SK-N-SH (cell line): ENCODE measurements around the gene LRRC49. TPM values are rescaled to one million over a fixed set of nuclear protein-coding genes. Genes with fewer than 3 reads are reported as not detected.

Experiments
- CTCF ChIA-PET: fragments of 300-600, 350-600 bp; formaldehyde crosslinking; extraction: SDS; loops from one replicate; lab custom pipeline; 2021; lab: Yijun Ruan, JAX
- POLR2A ChIA-PET: fragments of 350-600 bp; sonication (Branson Sonifier 250); formaldehyde crosslinking; extraction: SDS; loops from one replicate; lab custom pipeline; 2020; ENCODE audit warnings: antibody characterized with exemption, inconsistent platforms; lab: Yijun Ruan, JAX
- DNase-seq: peaks from one replicate; pipeline ENCODE4 v3.0.0; 2012
- H2AFZ ChIP-seq: fragments of 200-600 bp; sonication (generic); 2 replicates; pipeline ENCODE4 v1.8.1; 2016; ENCODE audit warnings: antibody characterized with exemption, mild to moderate bottlenecking, low read depth
- H3F3A ChIP-seq: fragments of 200-600 bp; sonication (generic); replicated peaks from 2 replicates; pipeline ENCODE3; 2016; ENCODE audit warnings: antibody characterized with exemption, mild to moderate bottlenecking; ENCODE audit not compliant: insufficient read depth
- H3K27ac ChIP-seq, 2 experiments: fragments of 200-500 bp in 1 of 2; fragments of 200-600 bp in 1 of 2; sonication (Bioruptor generic) in 1 of 2; sonication (generic), shearing (Covaris generic) in 1 of 2; 2 replicates each; pipeline versions ENCODE4 v1.5.1 to v1.6.1; 2014 to 2016; ENCODE audit warnings: low read depth in 2 of 2, inconsistent platforms in 1 of 2, low read length in 1 of 2, mild to moderate bottlenecking in 1 of 2, mixed read lengths in 1 of 2
- H3K27me3 ChIP-seq: fragments of 200-600 bp; sonication (generic), shearing (Covaris generic); 2 replicates; pipeline ENCODE4 v1.6.1; 2016; ENCODE audit warnings: mixed run types; ENCODE audit not compliant: insufficient read depth
- H3K36me3 ChIP-seq, 2 experiments: fragments of 200-500 bp in 1 of 2; fragments of 200-600 bp in 1 of 2; sonication (Bioruptor generic) in 1 of 2; sonication (generic) in 1 of 2; replicated peaks in 1 of 2; 2 replicates each; pipeline versions ENCODE3 to v1.5.1; 2014 to 2016; ENCODE audit warnings: low read length in 1 of 2, mild to moderate bottlenecking in 1 of 2; ENCODE audit not compliant: insufficient read depth in 2 of 2, control insufficient read depth in 1 of 2
- H3K4me1 ChIP-seq, 2 experiments: fragments of 200-500 bp in 1 of 2; fragments of 200-600 bp in 1 of 2; sonication (Bioruptor generic) in 1 of 2; sonication (generic), shearing (Covaris generic) in 1 of 2; 2 replicates each; pipeline versions ENCODE4 v1.5.1 to v1.6.1; 2014 to 2016; ENCODE audit warnings: low read depth in 1 of 2, low read length in 1 of 2, mixed run types in 1 of 2; ENCODE audit not compliant: insufficient read depth in 2 of 2, control insufficient read depth in 1 of 2
- H3K4me2 ChIP-seq: fragments of 200-600 bp; sonication (generic), shearing (Covaris generic); 2 replicates; pipeline ENCODE4 v1.6.1; 2017; ENCODE audit warnings: mixed run types
- H3K4me3 ChIP-seq, 2 experiments: fragments of 200-500 bp in 1 of 2; fragments of 200-600 bp in 1 of 2; sonication (Bioruptor generic) in 1 of 2; sonication (generic), shearing (Covaris generic) in 1 of 2; 2 replicates each; pipeline versions ENCODE4 v1.5.1 to v1.8.1; 2014 to 2016; ENCODE audit warnings: low read depth in 2 of 2, inconsistent platforms in 1 of 2, low read length in 1 of 2, mild to moderate bottlenecking in 1 of 2, mixed read lengths in 1 of 2, moderate library complexity in 1 of 2
- H3K79me2 ChIP-seq: fragments of 200-600 bp; sonication (generic); 2 replicates; pipeline ENCODE4 v1.8.1; 2017; ENCODE audit warnings: mild to moderate bottlenecking; ENCODE audit not compliant: insufficient read depth
- H3K9ac ChIP-seq: fragments of 200-600 bp; sonication (generic); 2 replicates; pipeline ENCODE4 v1.6.1; 2017; ENCODE audit warnings: mixed run types
- H3K9me2 ChIP-seq: fragments of 200-600 bp; sonication (generic); 2 replicates; pipeline ENCODE4 v1.6.1; 2017; ENCODE audit warnings: mixed run types
- H3K9me3 ChIP-seq: fragments of 200-600 bp; sonication (generic); 2 replicates; pipeline ENCODE4 v1.6.1; 2017; ENCODE audit warnings: mixed run types, mild to moderate bottlenecking, moderate library complexity
- H4K20me1 ChIP-seq: fragments of 200-600 bp; sonication (generic); 2 replicates; pipeline ENCODE4 v1.6.1; 2017; ENCODE audit warnings: mild to moderate bottlenecking, mixed run types; ENCODE audit not compliant: insufficient read depth
- CHD2 ChIP-seq: fragments of 150-350 bp; IDR thresholded peaks from 2 replicates; pipeline ENCODE4 v1.6.1; 2018; ENCODE audit warnings: low read length; ENCODE audit not compliant: partially characterized antibody
- ELF1 ChIP-seq: IDR thresholded peaks from 2 replicates; pipeline ENCODE4 v1.4.0; 2012
- FOSL2 ChIP-seq: IDR thresholded peaks from 2 replicates; pipeline ENCODE4 v1.4.0; 2012; ENCODE audit warnings: low read depth, mild to moderate bottlenecking, moderate library complexity, borderline replicate concordance
- FOXJ3 ChIP-seq: sonication (generic); formaldehyde crosslinking; IDR thresholded peaks from 2 replicates; pipeline ENCODE4 v1.5.1; 2020; ENCODE audit warnings: mild to moderate bottlenecking, missing genetic modification reagents
- FOXM1 ChIP-seq: IDR thresholded peaks from 2 replicates; pipeline ENCODE4 v1.4.0; 2012; ENCODE audit warnings: low read depth, mild to moderate bottlenecking
- GABPA ChIP-seq: IDR thresholded peaks from 2 replicates; pipeline ENCODE4 v1.4.0; 2012; ENCODE audit warnings: low read depth, mild to moderate bottlenecking
- GATA2 ChIP-seq: sonication (generic); formaldehyde crosslinking; IDR thresholded peaks from 2 replicates; pipeline ENCODE4 v1.5.0; 2020; ENCODE audit warnings: mild to moderate bottlenecking, missing genetic modification reagents
- JUND ChIP-seq: IDR thresholded peaks from 2 replicates; pipeline ENCODE4 v1.4.0; 2012
- MXI1 ChIP-seq: IDR thresholded peaks from 2 replicates; pipeline ENCODE4 v1.6.1; 2012; ENCODE audit warnings: mild to moderate bottlenecking, low read depth, low read length, improper control_type of control experiment
- NRF1 ChIP-seq: IDR thresholded peaks from 2 replicates; pipeline ENCODE4 v1.6.1; 2012; ENCODE audit warnings: low read depth, mild to moderate bottlenecking, low read length
- POLR2AphosphoS5 ChIP-seq: IDR thresholded peaks from 2 replicates; pipeline ENCODE4 v1.6.1; 2012; ENCODE audit warnings: low read depth, low read length
- RCOR1 ChIP-seq: fragments of 150-350 bp; IDR thresholded peaks from 2 replicates; pipeline ENCODE4 v1.6.1; 2017; ENCODE audit warnings: antibody characterized with exemption, low read length
- RFX5 ChIP-seq: IDR thresholded peaks from 2 replicates; pipeline ENCODE4 v1.6.1; 2012; ENCODE audit warnings: mild to moderate bottlenecking, improper control_type of control experiment, low read length
- RXRA ChIP-seq: IDR thresholded peaks from 2 replicates; pipeline ENCODE4 v1.4.0; 2012; ENCODE audit warnings: low read depth, mild to moderate bottlenecking, borderline replicate concordance
- SMC3 ChIP-seq: IDR thresholded peaks from 2 replicates; pipeline ENCODE4 v1.6.1; 2012; ENCODE audit warnings: low read depth, low read length, improper control_type of control experiment
- TEAD4 ChIP-seq: IDR thresholded peaks from 2 replicates; pipeline ENCODE4 v1.4.0; 2012; ENCODE audit warnings: mild to moderate bottlenecking, borderline replicate concordance; ENCODE audit not compliant: insufficient read depth
- YY1 ChIP-seq: IDR thresholded peaks from 2 replicates; pipeline ENCODE4 v1.4.0; 2012; ENCODE audit warnings: low read depth, mild to moderate bottlenecking
- polyA plus RNA-seq, 3 experiments: library from polyadenylated mRNA; depleted of rRNA; stranded (reverse); fragments of >200 nt; gene quantifications; 2 replicates each; pipeline ENCODE4 v1.2.3, GENCODE V29; 2012
- TF ChIP-seq, protein P1 (sequence below): IDR thresholded peaks from 2 replicates; pipeline ENCODE4 v1.6.1; 2012; ENCODE audit warnings: mild to moderate bottlenecking, low read depth, low read length, moderate library complexity
- TF ChIP-seq, protein P2 (sequence below): fragments of 200-600 bp; sonication (generic); IDR thresholded peaks from 2 replicates; pipeline ENCODE4 v1.6.1; 2017; ENCODE audit warnings: antibody characterized with exemption, mild to moderate bottlenecking, moderate library complexity
- TF ChIP-seq, protein P3 (sequence below): fragments of 150-350 bp; IDR thresholded peaks from 2 replicates; pipeline ENCODE4 v1.6.1; 2016; ENCODE audit warnings: mild to moderate bottlenecking, low read depth, low read length

The LRRC49 gene
- polyA plus RNA-seq, 1 of the 3 experiments (the other 2 are of a cell fraction): 7.2 TPM

DNA sequence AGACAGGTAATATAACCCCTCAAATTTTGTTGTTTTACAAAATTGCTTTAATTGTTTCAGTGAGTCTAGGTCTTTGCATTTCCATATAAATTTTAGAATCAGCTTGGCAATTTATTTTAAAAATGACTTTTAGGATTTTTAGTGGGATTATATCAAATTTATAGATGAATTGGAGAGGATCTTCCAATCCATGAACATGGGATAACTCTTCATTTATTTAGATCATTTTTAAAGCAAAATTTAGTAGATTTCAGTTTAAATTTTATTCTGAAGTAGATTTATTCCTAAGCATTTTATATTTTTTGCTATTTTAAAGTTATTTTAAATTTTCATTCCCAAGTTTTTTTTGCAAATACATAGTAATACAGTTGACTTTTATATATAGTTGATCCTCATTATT, 164.5 kb downstream of the LRRC49 start:
- POLR2A ChIA-PET: no interaction called here
- Histone ChIP-seq H3K36me3 (peaks cover 3 to 36% of the 10 kb centered on the region in 2 experiments), H3K9ac (no peak overlapping the region), H4K20me1 (no peaks in the 10 kb centered on the region), H3K9me3 (peaks cover 24% of the 10 kb centered on the region), H3K4me1 (peaks cover 0 to 15% of the 10 kb centered on the region in 2 experiments; a peak in 2 of 4 replicates), H3K27ac (no peak overlapping the region), H3F3A (peaks cover 3% of the 10 kb centered on the region), H3K79me2 (no peaks in the 10 kb centered on the region), H3K4me2 (no peak overlapping the region), H2AFZ (no peak overlapping the region), H3K4me3 (no peak overlapping the region), H3K9me2 (no peaks in the 10 kb centered on the region; the same call in 1 of the 2 replicates), H3K27me3 (no peaks in the 10 kb centered on the region)
- no peak for DNase-seq
- CTCF ChIA-PET: no interaction called here
- TF ChIP-seq GATA2 (no peak), MXI1 (no peak), NRF1 (no peak), RFX5 (no peak), ELF1 (no peak), GABPA (no peak), POLR2AphosphoS5 (no peak), JUND (no peak), FOSL2 (no peak), FOXJ3 (no peak), YY1 (no peak), RCOR1 (no peak), SMC3 (no peak), TEAD4 (no peak), CHD2 (no peak), FOXM1 (no peak), RXRA (no peak)
- TF ChIP-seq, protein P1, sequence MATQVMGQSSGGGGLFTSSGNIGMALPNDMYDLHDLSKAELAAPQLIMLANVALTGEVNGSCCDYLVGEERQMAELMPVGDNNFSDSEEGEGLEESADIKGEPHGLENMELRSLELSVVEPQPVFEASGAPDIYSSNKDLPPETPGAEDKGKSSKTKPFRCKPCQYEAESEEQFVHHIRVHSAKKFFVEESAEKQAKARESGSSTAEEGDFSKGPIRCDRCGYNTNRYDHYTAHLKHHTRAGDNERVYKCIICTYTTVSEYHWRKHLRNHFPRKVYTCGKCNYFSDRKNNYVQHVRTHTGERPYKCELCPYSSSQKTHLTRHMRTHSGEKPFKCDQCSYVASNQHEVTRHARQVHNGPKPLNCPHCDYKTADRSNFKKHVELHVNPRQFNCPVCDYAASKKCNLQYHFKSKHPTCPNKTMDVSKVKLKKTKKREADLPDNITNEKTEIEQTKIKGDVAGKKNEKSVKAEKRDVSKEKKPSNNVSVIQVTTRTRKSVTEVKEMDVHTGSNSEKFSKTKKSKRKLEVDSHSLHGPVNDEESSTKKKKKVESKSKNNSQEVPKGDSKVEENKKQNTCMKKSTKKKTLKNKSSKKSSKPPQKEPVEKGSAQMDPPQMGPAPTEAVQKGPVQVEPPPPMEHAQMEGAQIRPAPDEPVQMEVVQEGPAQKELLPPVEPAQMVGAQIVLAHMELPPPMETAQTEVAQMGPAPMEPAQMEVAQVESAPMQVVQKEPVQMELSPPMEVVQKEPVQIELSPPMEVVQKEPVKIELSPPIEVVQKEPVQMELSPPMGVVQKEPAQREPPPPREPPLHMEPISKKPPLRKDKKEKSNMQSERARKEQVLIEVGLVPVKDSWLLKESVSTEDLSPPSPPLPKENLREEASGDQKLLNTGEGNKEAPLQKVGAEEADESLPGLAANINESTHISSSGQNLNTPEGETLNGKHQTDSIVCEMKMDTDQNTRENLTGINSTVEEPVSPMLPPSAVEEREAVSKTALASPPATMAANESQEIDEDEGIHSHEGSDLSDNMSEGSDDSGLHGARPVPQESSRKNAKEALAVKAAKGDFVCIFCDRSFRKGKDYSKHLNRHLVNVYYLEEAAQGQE: no peak
- TF ChIP-seq, protein P2, sequence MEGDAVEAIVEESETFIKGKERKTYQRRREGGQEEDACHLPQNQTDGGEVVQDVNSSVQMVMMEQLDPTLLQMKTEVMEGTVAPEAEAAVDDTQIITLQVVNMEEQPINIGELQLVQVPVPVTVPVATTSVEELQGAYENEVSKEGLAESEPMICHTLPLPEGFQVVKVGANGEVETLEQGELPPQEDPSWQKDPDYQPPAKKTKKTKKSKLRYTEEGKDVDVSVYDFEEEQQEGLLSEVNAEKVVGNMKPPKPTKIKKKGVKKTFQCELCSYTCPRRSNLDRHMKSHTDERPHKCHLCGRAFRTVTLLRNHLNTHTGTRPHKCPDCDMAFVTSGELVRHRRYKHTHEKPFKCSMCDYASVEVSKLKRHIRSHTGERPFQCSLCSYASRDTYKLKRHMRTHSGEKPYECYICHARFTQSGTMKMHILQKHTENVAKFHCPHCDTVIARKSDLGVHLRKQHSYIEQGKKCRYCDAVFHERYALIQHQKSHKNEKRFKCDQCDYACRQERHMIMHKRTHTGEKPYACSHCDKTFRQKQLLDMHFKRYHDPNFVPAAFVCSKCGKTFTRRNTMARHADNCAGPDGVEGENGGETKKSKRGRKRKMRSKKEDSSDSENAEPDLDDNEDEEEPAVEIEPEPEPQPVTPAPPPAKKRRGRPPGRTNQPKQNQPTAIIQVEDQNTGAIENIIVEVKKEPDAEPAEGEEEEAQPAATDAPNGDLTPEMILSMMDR: no peak
- TF ChIP-seq, protein P3, sequence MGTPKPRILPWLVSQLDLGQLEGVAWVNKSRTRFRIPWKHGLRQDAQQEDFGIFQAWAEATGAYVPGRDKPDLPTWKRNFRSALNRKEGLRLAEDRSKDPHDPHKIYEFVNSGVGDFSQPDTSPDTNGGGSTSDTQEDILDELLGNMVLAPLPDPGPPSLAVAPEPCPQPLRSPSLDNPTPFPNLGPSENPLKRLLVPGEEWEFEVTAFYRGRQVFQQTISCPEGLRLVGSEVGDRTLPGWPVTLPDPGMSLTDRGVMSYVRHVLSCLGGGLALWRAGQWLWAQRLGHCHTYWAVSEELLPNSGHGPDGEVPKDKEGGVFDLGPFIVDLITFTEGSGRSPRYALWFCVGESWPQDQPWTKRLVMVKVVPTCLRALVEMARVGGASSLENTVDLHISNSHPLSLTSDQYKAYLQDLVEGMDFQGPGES: no peak
